Endodermal cell (in vitro differentiated cells): Measurements from ENCODE around the gene IRS1. TPM values are rescaled to one million over a fixed set of nuclear protein-coding genes. Genes with fewer than 3 reads are reported as not detected.

ENCODE experiments used
- DNase-seq: peaks from one replicate; pipeline ENCODE4 v3.0.0-alpha.2; 2017
- H3K27ac ChIP-seq: 2 replicates; pipeline ENCODE4 v1.5.1; 2013; ENCODE audit warnings: mild to moderate bottlenecking, low read depth, low read length, moderate library complexity
- H3K27me3 ChIP-seq: 2 replicates; pipeline ENCODE4 v1.6.1; 2013; ENCODE audit warnings: mild to moderate bottlenecking, low read length, moderate library complexity; ENCODE audit not compliant: insufficient read depth, control insufficient read depth, poor library complexity, severe bottlenecking
- H3K36me3 ChIP-seq: 2 replicates; pipeline ENCODE4 v1.7.0; 2013; ENCODE audit warnings: mild to moderate bottlenecking, low read length, moderate library complexity; ENCODE audit not compliant: control insufficient read depth, insufficient read depth
- H3K4me1 ChIP-seq: one replicate; pipeline ENCODE4 v1.7.0; 2013; ENCODE audit warnings: low read length; ENCODE audit not compliant: control insufficient read depth, insufficient read depth
- H3K4me3 ChIP-seq: 2 replicates; pipeline ENCODE4 v1.5.1; 2013; ENCODE audit warnings: mild to moderate bottlenecking, low read length, moderate library complexity
- H3K9ac ChIP-seq: 2 replicates; pipeline ENCODE4 v1.6.1; 2013; ENCODE audit warnings: mild to moderate bottlenecking, low read length, moderate library complexity; ENCODE audit not compliant: poor library complexity, severe bottlenecking; ENCODE audit errors: extremely low read depth
- H3K9me3 ChIP-seq: 2 replicates; pipeline ENCODE4 v1.6.1; 2013; ENCODE audit warnings: mild to moderate bottlenecking, low read length, moderate library complexity; ENCODE audit not compliant: control insufficient read depth
- H3K27ac Mint-ChIP-seq: 2 replicates; pipeline ENCODE4 v1.8.0; 2020; ENCODE audit warnings: mixed read lengths
- H3K27me3 Mint-ChIP-seq: 2 replicates; pipeline ENCODE4 v1.8.0; 2021; ENCODE audit warnings: mild to moderate bottlenecking, mixed read lengths; ENCODE audit not compliant: insufficient read depth
- H3K36me3 Mint-ChIP-seq: 2 replicates; pipeline ENCODE4 v1.8.0; 2020; ENCODE audit warnings: low read depth, mixed read lengths
- H3K4me1 Mint-ChIP-seq: 2 replicates; pipeline ENCODE4 v1.8.0; 2020; ENCODE audit warnings: mixed read lengths
- H3K4me3 Mint-ChIP-seq: 2 replicates; pipeline ENCODE4 v1.8.0; 2020; ENCODE audit warnings: mild to moderate bottlenecking, moderate library complexity, mixed read lengths
- H3K9me3 Mint-ChIP-seq: 2 replicates; pipeline ENCODE4 v1.8.0; 2020; ENCODE audit warnings: mild to moderate bottlenecking, mixed read lengths
- WGBS, 2 experiments: methylation state at CpG; one replicate each; pipeline versions ENCODE4 v1.1.5 to v1.1.7; 2013; ENCODE audit warnings: missing lambda C conversion rate in 2 of 2, mixed read lengths in 1 of 2; ENCODE audit not compliant: insufficient coverage in 1 of 2, insufficient read length in 1 of 2; 5-methylcytosine and 5-hydroxymethylcytosine counted together
- total RNA-seq, 2 donors: library from RNA; stranded (reverse); fragmentation: NEBNext Ultra II Directional in 1 of 2; extraction: Animal tissue kit (Norgen Biotek cat#: 25700) in 1 of 2; gene quantifications; 2 replicates in 1 of 2; 3 replicates in 1 of 2; pipeline ENCODE4 v1.2.1, GENCODE V29; 2021
- TF ChIP-seq, protein P1 (sequence below): fragments of 200-600 bp; sonication (generic); conservative IDR thresholded peaks from 2 replicates; pipeline ENCODE4 v1.5.0; 2021; ENCODE audit warnings: antibody characterized with exemption, mild to moderate bottlenecking

Gene IRS1
- total RNA-seq, 2 donors from 2014 or later = 16.2 to 16.6 TPM

GRCh38 chr2:226832061-226832460, 32.4 kb upstream of the IRS1 start:
- Mint-ChIP-seq H3K4me3 (no peak overlapping the region), H3K27ac (no peak overlapping the region), H3K9me3 (no peaks in the 10 kb centered on the region), H3K36me3 (no peaks in the 10 kb centered on the region), H3K27me3 (peaks cover 5% of the 10 kb centered on the region), H3K4me1 (peaks cover 5% of the 10 kb centered on the region)
- H3K27me3 ChIP-seq = no peaks in the 10 kb centered on the region
- H3K27ac ChIP-seq = no peak overlapping the region
- no peaks in the 10 kb centered on the region for H3K4me1 ChIP-seq
- 90% methylated on average over 1 of the region's 1 CpG; no CpG with 5 or more reads in 1 of the 2 experiments for WGBS, 2 experiments
- no peaks in the 10 kb centered on the region for H3K36me3 ChIP-seq
- H3K9ac ChIP-seq = no peak overlapping the region
- H3K9me3 ChIP-seq = no peaks in the 10 kb centered on the region
- no peak for DNase-seq
- TF ChIP-seq, protein P1, sequence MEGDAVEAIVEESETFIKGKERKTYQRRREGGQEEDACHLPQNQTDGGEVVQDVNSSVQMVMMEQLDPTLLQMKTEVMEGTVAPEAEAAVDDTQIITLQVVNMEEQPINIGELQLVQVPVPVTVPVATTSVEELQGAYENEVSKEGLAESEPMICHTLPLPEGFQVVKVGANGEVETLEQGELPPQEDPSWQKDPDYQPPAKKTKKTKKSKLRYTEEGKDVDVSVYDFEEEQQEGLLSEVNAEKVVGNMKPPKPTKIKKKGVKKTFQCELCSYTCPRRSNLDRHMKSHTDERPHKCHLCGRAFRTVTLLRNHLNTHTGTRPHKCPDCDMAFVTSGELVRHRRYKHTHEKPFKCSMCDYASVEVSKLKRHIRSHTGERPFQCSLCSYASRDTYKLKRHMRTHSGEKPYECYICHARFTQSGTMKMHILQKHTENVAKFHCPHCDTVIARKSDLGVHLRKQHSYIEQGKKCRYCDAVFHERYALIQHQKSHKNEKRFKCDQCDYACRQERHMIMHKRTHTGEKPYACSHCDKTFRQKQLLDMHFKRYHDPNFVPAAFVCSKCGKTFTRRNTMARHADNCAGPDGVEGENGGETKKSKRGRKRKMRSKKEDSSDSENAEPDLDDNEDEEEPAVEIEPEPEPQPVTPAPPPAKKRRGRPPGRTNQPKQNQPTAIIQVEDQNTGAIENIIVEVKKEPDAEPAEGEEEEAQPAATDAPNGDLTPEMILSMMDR = no peak
- no peak overlapping the region for H3K4me3 ChIP-seq

- Histone ChIP-seq H3K9ac (no peak overlapping the region), H3K9me3 (no peaks in the 10 kb centered on the region), H3K27me3 (no peaks in the 10 kb centered on the region), H3K36me3 (no peaks in the 10 kb centered on the region), H3K4me3 (no peak overlapping the region), H3K4me1 (no peaks in the 10 kb centered on the region), H3K27ac (no peak overlapping the region)
- Mint-ChIP-seq H3K4me1 (no peaks in the 10 kb centered on the region), H3K27ac (no peak overlapping the region), H3K27me3 (peaks cover 5% of the 10 kb centered on the region), H3K4me3 (no peak overlapping the region), H3K36me3 (no peaks in the 10 kb centered on the region), H3K9me3 (no peaks in the 10 kb centered on the region)
- WGBS, 2 experiments = 89 to 92% methylated on average over 3 to 4 of the region's 4 CpGs
- TF ChIP-seq, protein P1 = no peak
- no peak for DNase-seq
Observed at GRCh38 chr2:226831266-226831665, 31.6 kb upstream of the IRS1 start.

DNA sequence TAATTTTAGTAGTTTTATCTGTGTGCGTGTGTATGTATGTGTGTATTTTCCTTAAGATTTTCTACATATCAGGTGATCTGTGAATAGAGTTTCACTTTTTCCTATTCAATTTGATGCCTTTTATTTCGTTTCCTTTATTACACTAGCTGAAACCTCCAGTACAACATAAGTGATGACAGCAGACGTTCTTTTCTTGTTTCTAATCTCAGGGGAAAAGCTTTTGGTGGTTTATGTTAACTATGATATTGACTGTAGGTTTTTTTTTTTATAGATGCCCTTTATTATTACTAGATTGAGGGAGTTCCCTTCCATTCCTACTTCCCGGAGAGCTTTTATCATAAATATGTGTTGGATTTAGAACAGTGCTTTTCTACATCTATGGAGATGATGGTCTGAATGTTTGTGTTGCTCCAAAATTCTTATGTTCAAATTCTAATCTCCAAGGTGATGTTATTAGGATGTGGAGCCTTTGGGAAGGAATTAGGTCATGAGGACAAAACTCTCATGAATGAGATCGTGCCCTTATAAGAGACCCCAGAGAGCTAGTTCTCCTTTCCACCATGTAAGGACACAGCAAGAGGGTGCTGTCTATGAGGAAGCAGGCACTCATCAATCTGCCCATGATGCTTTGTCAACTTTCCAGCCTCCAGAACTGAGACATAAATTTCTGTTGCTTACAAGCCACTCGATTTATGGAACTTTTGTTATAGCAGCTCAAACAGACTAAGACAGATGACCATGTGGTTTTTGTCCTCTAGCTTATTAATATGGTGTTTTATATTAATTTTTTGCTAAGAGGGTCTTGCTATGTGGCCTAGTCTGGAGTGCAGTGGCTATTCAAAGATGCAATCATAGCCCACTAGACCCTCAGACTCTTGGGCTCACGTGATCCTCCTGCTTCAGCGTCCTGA, 30.4 kb upstream of the IRS1 start:
- 90 to 100% methylated on average over 4 to 7 of the region's 8 CpGs for WGBS, 2 experiments

More for the DNA sequence above, 30.4 kb upstream of the IRS1 start:
- no peaks in the 10 kb centered on the region for H3K9me3 ChIP-seq
- H3K36me3 ChIP-seq = no peaks in the 10 kb centered on the region
- no peak overlapping the region for H3K4me3 ChIP-seq
- H3K27ac Mint-ChIP-seq = no peak overlapping the region
- peaks cover 1% of the 10 kb centered on the region for H3K27me3 Mint-ChIP-seq
- no peaks in the 10 kb centered on the region for H3K27me3 ChIP-seq
- H3K9ac ChIP-seq = no peak overlapping the region
- TF ChIP-seq, protein P1 = no peak
- H3K4me1 ChIP-seq = no peaks in the 10 kb centered on the region
- H3K36me3 Mint-ChIP-seq = no peaks in the 10 kb centered on the region
- H3K4me1 Mint-ChIP-seq = no peaks in the 10 kb centered on the region
- H3K4me3 Mint-ChIP-seq = no peak overlapping the region
- H3K9me3 Mint-ChIP-seq = no peaks in the 10 kb centered on the region
- H3K27ac ChIP-seq = no peak overlapping the region
- DNase-seq = no peak
